HEK293 (cell line): ENCODE data around the gene DKKL1.

Experiments
- CTCF ChIA-PET: fragments of 350-600 bp; formaldehyde crosslinking; extraction: SDS; loops from one replicate; lab custom pipeline; 2021; ENCODE audit warnings: antibody characterized with exemption; lab: Yijun Ruan, JAX
- POLR2A ChIA-PET: fragments of 300-600 bp; formaldehyde crosslinking; extraction: SDS; loops from one replicate; lab custom pipeline; 2020; ENCODE audit warnings: antibody characterized with exemption, inconsistent platforms; lab: Yijun Ruan, JAX
- H3K27ac ChIP-seq: fragments of 200-500 bp; sonication (Bioruptor generic); 2 replicates; pipeline ENCODE4 v1.5.1; 2014; ENCODE audit warnings: low read depth, low read length, control low read depth, inconsistent platforms; ENCODE audit errors: extremely low read depth
- H3K36me3 ChIP-seq, 2 experiments: fragments of 200-500 bp in 1 of 2; sonication (Bioruptor generic) in 1 of 2; 1 replicate in 1 of 2; 2 replicates in 1 of 2; pipeline ENCODE4 v1.5.1; 2014 to 2017; ENCODE audit warnings: inconsistent platforms in 2 of 2, low read length in 2 of 2; ENCODE audit not compliant: control insufficient read depth in 2 of 2, insufficient read depth in 1 of 2
- H3K4me1 ChIP-seq: fragments of 200-500 bp; sonication (Bioruptor generic); 2 replicates; pipeline ENCODE4 v1.5.1; 2014; ENCODE audit warnings: mild to moderate bottlenecking, low read length, inconsistent platforms; ENCODE audit not compliant: control insufficient read depth, insufficient read depth
- H3K4me3 ChIP-seq: 2 replicates; pipeline ENCODE4 v1.5.1; 2011; ENCODE audit warnings: low read depth, mild to moderate bottlenecking, control low read depth, low read length, moderate library complexity
- H3K9me3 ChIP-seq: fragments of 200-500 bp; sonication (Bioruptor generic); 2 replicates; pipeline ENCODE4 v1.5.1; 2014; ENCODE audit warnings: low read depth, low read length, inconsistent platforms; ENCODE audit not compliant: control insufficient read depth, insufficient read depth
- HOXD13 ChIP-seq: sonication (generic); formaldehyde crosslinking; IDR thresholded peaks from 2 replicates; pipeline ENCODE4 v1.8.0; 2022; ENCODE audit warnings: missing genetic modification reagents, borderline replicate concordance
- KLF16 ChIP-seq: fragments of 450-650 bp; formaldehyde crosslinking; IDR thresholded peaks from 2 replicates; pipeline ENCODE4 v1.5.1; 2017; ENCODE audit warnings: missing biosample characterization, missing genetic modification characterization
- PRDM1 ChIP-seq: fragments of 450-650 bp; formaldehyde crosslinking; IDR thresholded peaks from 2 replicates; pipeline ENCODE4; 2016; ENCODE audit warnings: missing biosample characterization, missing genetic modification characterization
- REPIN1 ChIP-seq: fragments of 450-650 bp; formaldehyde crosslinking; IDR thresholded peaks from 2 replicates; pipeline ENCODE4 v1.5.1; 2017; ENCODE audit warnings: missing biosample characterization, missing genetic modification characterization, low read depth
- SCRT2 ChIP-seq: fragments of 450-650 bp; formaldehyde crosslinking; IDR thresholded peaks from 2 replicates; pipeline ENCODE4 v1.5.1; 2016; ENCODE audit warnings: missing biosample characterization, missing genetic modification characterization
- ZNF16 ChIP-seq: fragments of 450-650 bp; formaldehyde crosslinking; IDR thresholded peaks from 2 replicates; pipeline ENCODE4 v1.5.1; 2016; ENCODE audit warnings: low read depth, missing biosample characterization, missing genetic modification characterization
- ZNF221 ChIP-seq: fragments of 450-650 bp; formaldehyde crosslinking; IDR thresholded peaks from 2 replicates; pipeline ENCODE4 v1.5.1; 2017; ENCODE audit warnings: missing biosample characterization, missing genetic modification characterization, borderline replicate concordance
- ZNF311 ChIP-seq: fragments of 450-650 bp; formaldehyde crosslinking; IDR thresholded peaks from 2 replicates; pipeline ENCODE4 v1.5.1; 2017; ENCODE audit warnings: missing biosample characterization, missing genetic modification characterization, borderline replicate concordance
- ZNF362 ChIP-seq: fragments of 450-650 bp; formaldehyde crosslinking; IDR thresholded peaks from 2 replicates; pipeline ENCODE4 v1.5.1; 2016; ENCODE audit warnings: missing biosample characterization, missing genetic modification characterization
- ZNF548 ChIP-seq: fragments of 450-650 bp; formaldehyde crosslinking; IDR thresholded peaks from 2 replicates; pipeline ENCODE4 v1.5.1; 2016; ENCODE audit warnings: missing biosample characterization, missing genetic modification characterization
- ZNF558 ChIP-seq: fragments of 450-650 bp; formaldehyde crosslinking; IDR thresholded peaks from 2 replicates; pipeline ENCODE4 v1.5.1; 2016; ENCODE audit warnings: missing biosample characterization, missing genetic modification characterization
- ZNF585B ChIP-seq: fragments of 450-650 bp; formaldehyde crosslinking; IDR thresholded peaks from 2 replicates; pipeline ENCODE4 v1.5.1; 2016; ENCODE audit warnings: missing biosample characterization, missing genetic modification characterization
- ZNF621 ChIP-seq: fragments of 450-650 bp; formaldehyde crosslinking; IDR thresholded peaks from 2 replicates; pipeline ENCODE4 v1.5.1; 2017; ENCODE audit warnings: missing biosample characterization, missing genetic modification characterization
- ZNF626 ChIP-seq: fragments of 450-650 bp; sonication (Bioruptor Pico); formaldehyde crosslinking; IDR thresholded peaks from 2 replicates; pipeline ENCODE4 v1.5.1; 2018; ENCODE audit warnings: missing biosample characterization, missing genetic modification characterization, inconsistent platforms
- ZNF654 ChIP-seq: fragments of 450-650 bp; formaldehyde crosslinking; IDR thresholded peaks from 2 replicates; pipeline ENCODE4 v1.5.1; 2016; ENCODE audit warnings: low read depth, missing biosample characterization, missing genetic modification characterization
- ZNF701 ChIP-seq: fragments of 450-650 bp; formaldehyde crosslinking; IDR thresholded peaks from 2 replicates; pipeline ENCODE4 v1.5.1; 2016; ENCODE audit warnings: missing biosample characterization, missing genetic modification characterization
- ZNF776 ChIP-seq: fragments of 450-650 bp; formaldehyde crosslinking; IDR thresholded peaks from 2 replicates; pipeline ENCODE4 v1.5.0; 2017; ENCODE audit warnings: missing biosample characterization, missing genetic modification characterization, borderline replicate concordance
- ZNF830 ChIP-seq: fragments of 450-650 bp; IDR thresholded peaks from 2 replicates; pipeline ENCODE4 v1.5.0; 2018; ENCODE audit warnings: missing biosample characterization, missing genetic modification characterization, low read depth, mild to moderate bottlenecking, moderate library complexity
- TF ChIP-seq, protein P1 (sequence below): fragments of 450-650 bp; formaldehyde crosslinking; IDR thresholded peaks from 2 replicates; pipeline ENCODE4 v1.5.1; 2016; ENCODE audit warnings: missing biosample characterization, missing genetic modification characterization
- TF ChIP-seq, protein P2 (sequence below): fragments of 450-650 bp; formaldehyde crosslinking; IDR thresholded peaks from 2 replicates; pipeline ENCODE4 v1.5.1; 2016; ENCODE audit warnings: missing biosample characterization, missing genetic modification characterization, low read depth
- TF ChIP-seq, protein P3 (sequence below): fragments of 450-650 bp; formaldehyde crosslinking; IDR thresholded peaks from 2 replicates; pipeline ENCODE4 v1.5.1; 2016; ENCODE audit warnings: missing biosample characterization, missing genetic modification characterization

Gene DKKL1

GRCh38 chr19:49407079-49407478 lies 43.4 kb downstream of the DKKL1 start (continued):
- TF ChIP-seq ZNF16 (tag by site-specific recombination), result no peak
- TF ChIP-seq ZNF362 (tag by site-specific recombination), result no peak
- TF ChIP-seq REPIN1, result no peak
- TF ChIP-seq ZNF548 (tag by site-specific recombination), result no peak
- TF ChIP-seq ZNF701 (tag by site-specific recombination), result no peak
- TF ChIP-seq ZNF654 (tag by site-specific recombination), result no peak
- no peak for TF ChIP-seq ZNF621 (tag by site-specific recombination)
- TF ChIP-seq, all 188 proteins: peak for 0

DNA sequence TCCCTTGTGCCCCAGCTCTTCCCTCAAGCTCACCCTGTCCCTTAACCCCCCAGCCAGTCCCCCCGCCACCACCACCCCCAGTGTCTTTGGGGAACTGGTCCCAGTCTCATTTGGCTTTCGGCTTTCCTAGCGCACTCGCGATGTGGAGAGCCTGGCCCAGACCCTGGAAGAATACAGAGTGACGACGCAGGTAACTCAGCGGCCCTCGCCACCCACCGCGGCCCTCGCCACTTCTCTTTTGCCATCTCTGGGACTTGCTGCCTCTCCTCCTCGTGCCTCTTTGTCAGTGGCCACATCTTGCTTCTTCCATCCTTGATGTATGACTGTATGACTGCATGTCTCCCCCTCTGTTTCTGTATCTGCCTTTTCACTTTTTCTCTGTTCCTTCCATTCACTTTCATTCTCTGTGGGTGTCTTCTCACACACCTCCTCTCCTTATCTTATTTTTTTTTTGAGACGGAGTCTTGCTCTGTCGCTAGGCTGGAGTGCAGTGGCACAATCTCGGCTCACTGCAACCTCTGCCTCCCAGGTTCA lies 43.9 kb downstream of the DKKL1 start:
- Histone ChIP-seq H3K36me3 (no peaks in the 10 kb centered on the region), H3K9me3 (no peaks in the 10 kb centered on the region), H3K4me3 (no peak overlapping the region), H3K4me1 (peaks cover 10% of the 10 kb centered on the region), H3K27ac (no peak overlapping the region)
- 0 out of 2 replicates have a peak, but pooled peaks have one; percentile 23 for TF ChIP-seq PRDM1 (tag by site-specific recombination)
- TF ChIP-seq ZNF701 (tag by site-specific recombination), result no peak
- TF ChIP-seq, protein P1, sequence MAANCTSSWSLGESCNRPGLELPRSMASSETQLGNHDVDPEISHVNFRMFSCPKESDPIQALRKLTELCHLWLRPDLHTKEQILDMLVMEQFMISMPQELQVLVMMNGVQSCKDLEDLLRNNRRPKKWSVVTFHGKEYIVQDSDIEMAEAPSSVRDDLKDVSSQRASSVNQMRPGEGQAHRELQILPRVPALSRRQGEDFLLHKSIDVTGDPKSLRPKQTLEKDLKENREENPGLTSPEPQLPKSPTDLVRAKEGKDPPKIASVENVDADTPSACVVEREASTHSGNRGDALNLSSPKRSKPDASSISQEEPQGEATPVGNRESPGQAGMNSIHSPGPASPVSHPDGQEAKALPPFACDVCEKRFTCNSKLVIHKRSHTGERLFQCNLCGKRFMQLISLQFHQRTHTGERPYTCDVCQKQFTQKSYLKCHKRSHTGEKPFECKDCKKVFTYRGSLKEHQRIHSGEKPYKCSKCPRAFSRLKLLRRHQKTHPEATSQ (tag by site-specific recombination), result no peak
- no peak for TF ChIP-seq ZNF311 (tag by site-specific recombination)
- ChIA-PET CTCF (interaction anchor here (1.0 to 1.6 kb wide), 2 partner anchors 8 to 66 kb away, joined by 3 to 4 read pairs; no protein-coding TSS in a partner anchor), POLR2A (interaction anchor here (0.9 kb wide), 1 partner anchor 13 kb away, joined by 3 read pairs; no protein-coding TSS in a partner anchor)

GRCh38 chr19:49408816-49409440 lies 45.3 kb downstream of the DKKL1 start:
- no peaks in the 10 kb centered on the region for H3K9me3 ChIP-seq
- H3K27ac ChIP-seq, result no peak overlapping the region
- H3K36me3 ChIP-seq, result no peaks in the 10 kb centered on the region
- CTCF ChIA-PET, result interaction anchor here (0.8 to 6.9 kb wide), 3 partner anchors 12 to 108 kb away, joined by 3 to 28 read pairs (median 11); no protein-coding TSS in a partner anchor
- peaks cover 4% of the 10 kb centered on the region; the same call in 1 of the 2 replicates for H3K4me1 ChIP-seq
- POLR2A ChIA-PET, result no interaction called here
- H3K4me3 ChIP-seq, result no peak overlapping the region
- TF ChIP-seq SCRT2 (tag by site-specific recombination), result peak; percentile 71
- TF ChIP-seq ZNF585B (tag by site-specific recombination), result no peak

- Histone ChIP-seq H3K27ac (no peak overlapping the region), H3K36me3 (no peaks in the 10 kb centered on the region), H3K9me3 (no peaks in the 10 kb centered on the region), H3K4me1 (peaks cover 2% of the 10 kb centered on the region; the same call in 1 of the 2 replicates), H3K4me3 (no peak overlapping the region)
- POLR2A ChIA-PET, result no interaction called here
- CTCF ChIA-PET, result interaction anchor here (0.7 to 6.9 kb wide), 5 partner anchors 11 to 183 kb away, joined by 3 to 28 read pairs (median 4); partner anchors contain the start of gene PIH1D1
- TF ChIP-seq ZNF626 (tag by site-specific recombination) (no peak), ZNF221 (tag by site-specific recombination) (no peak), KLF16 (no peak), ZNF558 (tag by site-specific recombination) (no peak), ZNF830 (tag by site-specific recombination) (no peak), ZNF776 (tag by site-specific recombination) (no peak), HOXD13 (CRISPR knock-in tag) (no peak)
- TF ChIP-seq, protein P2, sequence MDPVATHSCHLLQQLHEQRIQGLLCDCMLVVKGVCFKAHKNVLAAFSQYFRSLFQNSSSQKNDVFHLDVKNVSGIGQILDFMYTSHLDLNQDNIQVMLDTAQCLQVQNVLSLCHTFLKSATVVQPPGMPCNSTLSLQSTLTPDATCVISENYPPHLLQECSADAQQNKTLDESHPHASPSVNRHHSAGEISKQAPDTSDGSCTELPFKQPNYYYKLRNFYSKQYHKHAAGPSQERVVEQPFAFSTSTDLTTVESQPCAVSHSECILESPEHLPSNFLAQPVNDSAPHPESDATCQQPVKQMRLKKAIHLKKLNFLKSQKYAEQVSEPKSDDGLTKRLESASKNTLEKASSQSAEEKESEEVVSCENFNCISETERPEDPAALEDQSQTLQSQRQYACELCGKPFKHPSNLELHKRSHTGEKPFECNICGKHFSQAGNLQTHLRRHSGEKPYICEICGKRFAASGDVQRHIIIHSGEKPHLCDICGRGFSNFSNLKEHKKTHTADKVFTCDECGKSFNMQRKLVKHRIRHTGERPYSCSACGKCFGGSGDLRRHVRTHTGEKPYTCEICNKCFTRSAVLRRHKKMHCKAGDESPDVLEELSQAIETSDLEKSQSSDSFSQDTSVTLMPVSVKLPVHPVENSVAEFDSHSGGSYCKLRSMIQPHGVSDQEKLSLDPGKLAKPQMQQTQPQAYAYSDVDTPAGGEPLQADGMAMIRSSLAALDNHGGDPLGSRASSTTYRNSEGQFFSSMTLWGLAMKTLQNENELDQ (tag by site-specific recombination), result no peak
- TF ChIP-seq, protein P3, sequence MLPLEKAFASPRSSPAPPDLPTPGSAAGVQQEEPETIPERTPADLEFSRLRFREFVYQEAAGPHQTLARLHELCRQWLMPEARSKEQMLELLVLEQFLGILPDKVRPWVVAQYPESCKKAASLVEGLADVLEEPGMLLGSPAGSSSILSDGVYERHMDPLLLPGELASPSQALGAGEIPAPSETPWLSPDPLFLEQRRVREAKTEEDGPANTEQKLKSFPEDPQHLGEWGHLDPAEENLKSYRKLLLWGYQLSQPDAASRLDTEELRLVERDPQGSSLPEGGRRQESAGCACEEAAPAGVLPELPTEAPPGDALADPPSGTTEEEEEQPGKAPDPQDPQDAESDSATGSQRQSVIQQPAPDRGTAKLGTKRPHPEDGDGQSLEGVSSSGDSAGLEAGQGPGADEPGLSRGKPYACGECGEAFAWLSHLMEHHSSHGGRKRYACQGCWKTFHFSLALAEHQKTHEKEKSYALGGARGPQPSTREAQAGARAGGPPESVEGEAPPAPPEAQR (tag by site-specific recombination), result no peak
Measured at GRCh38 chr19:49409441-49410029, 45.9 kb downstream of the DKKL1 start.
